Parathyroid adenoma (tissue), 2 donors: ENCODE results near the gene ASS1.

ENCODE experiments used
- H2AFZ ChIP-seq: fragments of 300-600 bp; sonication (generic); one replicate; pipeline ENCODE4 v1.7.0; 2017; ENCODE audit warnings: antibody characterized with exemption, mild to moderate bottlenecking
- H3K27ac ChIP-seq: fragments of 300-600 bp; sonication (generic); one replicate; pipeline ENCODE4 v1.7.0; 2017
- H3K27me3 ChIP-seq: fragments of 300-600 bp; sonication (generic); one replicate; pipeline ENCODE4 v1.7.0; 2017; ENCODE audit warnings: low read length; ENCODE audit not compliant: control insufficient read depth, insufficient read depth
- H3K36me3 ChIP-seq: fragments of 300-600 bp; sonication (generic); one replicate; pipeline ENCODE4 v1.7.0; 2017; ENCODE audit warnings: low read length; ENCODE audit not compliant: control insufficient read depth, insufficient read depth
- H3K4me1 ChIP-seq: fragments of 300-600 bp; sonication (generic); one replicate; pipeline ENCODE4 v1.7.0; 2017; ENCODE audit warnings: control low read depth
- H3K4me2 ChIP-seq: fragments of 300-600 bp; sonication (generic); one replicate; pipeline ENCODE4 v1.7.0; 2017; ENCODE audit warnings: low read length
- H3K4me3 ChIP-seq: fragments of 300-600 bp; sonication (generic); one replicate; pipeline ENCODE4 v1.7.0; 2017; ENCODE audit warnings: low read depth, low read length
- H3K79me2 ChIP-seq: fragments of 300-600 bp; sonication (generic); one replicate; pipeline ENCODE4 v1.7.0; 2017; ENCODE audit warnings: control low read depth
- H3K9ac ChIP-seq: fragments of 300-600 bp; sonication (generic); one replicate; pipeline ENCODE4 v1.7.0; 2017; ENCODE audit warnings: mild to moderate bottlenecking
- H3K9me3 ChIP-seq: fragments of 300-600 bp; sonication (generic); one replicate; pipeline ENCODE4 v1.7.0; 2017; ENCODE audit warnings: low read length; ENCODE audit not compliant: control insufficient read depth
- CTCF ChIP-seq: fragments of 300-600 bp; sonication (generic); IDR thresholded peaks from one replicate; pipeline ENCODE4 v1.7.0; 2017; ENCODE audit warnings: antibody characterized with exemption, mild to moderate bottlenecking
- donor health status: primary hyperparathyroidism.

The ASS1 gene

GRCh38 chr9:130499804-130500263, 55.1 kb downstream of the ASS1 start:
- no peaks in the 10 kb centered on the region for H3K4me1 ChIP-seq
- H3K9ac ChIP-seq = no peak overlapping the region
- no peak overlapping the region for H3K4me2 ChIP-seq
- H3K4me3 ChIP-seq = no peak overlapping the region
- H3K79me2 ChIP-seq = no peaks in the 10 kb centered on the region
- H3K27ac ChIP-seq = no peak overlapping the region
- TF ChIP-seq CTCF = no peak
- H2AFZ ChIP-seq = no peak overlapping the region
- no peaks in the 10 kb centered on the region for H3K27me3 ChIP-seq
- H3K36me3 ChIP-seq = no peaks in the 10 kb centered on the region
- no peaks in the 10 kb centered on the region for H3K9me3 ChIP-seq

GRCh38 chr9:130500340-130501180, 55.8 kb downstream of the ASS1 start:
- no peaks in the 10 kb centered on the region for H3K4me1 ChIP-seq
- no peak overlapping the region for H3K4me2 ChIP-seq
- H3K9me3 ChIP-seq = no peaks in the 10 kb centered on the region
- no peaks in the 10 kb centered on the region for H3K36me3 ChIP-seq
- no peaks in the 10 kb centered on the region for H3K79me2 ChIP-seq
- H3K9ac ChIP-seq = no peak overlapping the region
- no peak for TF ChIP-seq CTCF
- no peaks in the 10 kb centered on the region for H3K27me3 ChIP-seq
- no peak overlapping the region for H2AFZ ChIP-seq
- H3K4me3 ChIP-seq = no peak overlapping the region
- no peak overlapping the region for H3K27ac ChIP-seq

GRCh38 chr9:130501639-130502038, 56.9 kb downstream of the ASS1 start:
- Histone ChIP-seq H3K36me3 (no peaks in the 10 kb centered on the region), H3K4me1 (no peaks in the 10 kb centered on the region), H3K4me3 (no peak overlapping the region), H3K79me2 (no peaks in the 10 kb centered on the region), H3K9ac (no peak overlapping the region), H3K4me2 (no peak overlapping the region), H2AFZ (no peak overlapping the region), H3K27me3 (no peaks in the 10 kb centered on the region), H3K9me3 (no peaks in the 10 kb centered on the region), H3K27ac (no peak overlapping the region)
- TF ChIP-seq CTCF = no peak

GRCh38 chr9:130508218-130508617, 63.5 kb downstream of the ASS1 start:
- no peaks in the 10 kb centered on the region for H3K36me3 ChIP-seq
- H3K4me1 ChIP-seq = no peaks in the 10 kb centered on the region
- no peak overlapping the region for H3K27ac ChIP-seq
- H3K79me2 ChIP-seq = no peaks in the 10 kb centered on the region
- H2AFZ ChIP-seq = no peak overlapping the region
- no peak overlapping the region for H3K4me2 ChIP-seq
- H3K27me3 ChIP-seq = no peaks in the 10 kb centered on the region
- no peak overlapping the region for H3K9ac ChIP-seq
- H3K9me3 ChIP-seq = no peaks in the 10 kb centered on the region
- H3K4me3 ChIP-seq = no peak overlapping the region
- TF ChIP-seq CTCF = no peak

GRCh38 chr9:130512199-130512598, 67.4 kb downstream of the ASS1 start:
- Histone ChIP-seq H3K4me1 (no peaks in the 10 kb centered on the region), H3K4me2 (no peak overlapping the region), H3K9me3 (no peaks in the 10 kb centered on the region), H3K27ac (no peak overlapping the region), H3K79me2 (no peaks in the 10 kb centered on the region), H3K36me3 (no peaks in the 10 kb centered on the region), H2AFZ (no peak overlapping the region), H3K4me3 (no peak overlapping the region), H3K27me3 (no peaks in the 10 kb centered on the region), H3K9ac (no peak overlapping the region)
- TF ChIP-seq CTCF = no peak
